ENCODE measurements around the gene PGA3. TPM values are rescaled to one million over a fixed set of nuclear protein-coding genes. Genes with fewer than 3 reads are reported as not detected.
"Not testable (repeated sequence)": the region's sequence is repeated elsewhere in the genome, so short reads cannot be mapped to it uniquely, and the experiment has no call there.

The PGA3 gene
- total RNA-seq, 2 experiments from 2014 or later = not detected

- Mint-ChIP-seq H3K27ac (no peak overlapping the region), H3K27me3 (peaks cover 13% of the 10 kb centered on the region), H3K4me3 (no peak overlapping the region), H3K4me1 (no peaks in the 10 kb centered on the region), H3K36me3 (ENCODE audit: low read depth) (no peaks in the 10 kb centered on the region), H3K9me3 (no peaks in the 10 kb centered on the region)
- CTCF ChIA-PET = no interaction called here
- POLR2A ChIA-PET = no interaction called here
- no peak for DNase-seq
Measured at GRCh38 chr11:61198948-61199523, 4.3 kb upstream of the PGA3 start.

GRCh38 chr11:61201476-61201875 is 1.8 kb upstream of the PGA3 start:
- DNase-seq = no peak
- ChIA-PET POLR2A (no interaction called here), CTCF (interaction anchor here (0.6 to 0.7 kb wide), 2 partner anchors 68 to 315 kb away, joined by 3 read pairs; no protein-coding TSS in a partner anchor)
- Mint-ChIP-seq H3K36me3 (ENCODE audit: low read depth) (no peaks in the 10 kb centered on the region), H3K4me3 (no peak overlapping the region), H3K9me3 (no peaks in the 10 kb centered on the region), H3K27me3 (peaks cover 19% of the 10 kb centered on the region), H3K4me1 (no peaks in the 10 kb centered on the region), H3K27ac (no peak overlapping the region)

- CTCF ChIA-PET; H3K9me3 Mint-ChIP-seq; H3K4me1 Mint-ChIP-seq; H3K27ac Mint-ChIP-seq; POLR2A ChIA-PET; H3K36me3 Mint-ChIP-seq (ENCODE audit: low read depth); DNase-seq; H3K4me3 Mint-ChIP-seq: not testable (repeated sequence)
- H3K27me3 Mint-ChIP-seq = peaks cover 19% of the 10 kb centered on the region
Measured at GRCh38 chr11:61203873-61204272, 558 bp downstream of the PGA3 start.

GRCh38 chr11:61204502-61205059 is 1.3 kb downstream of the PGA3 start:
- H3K27ac Mint-ChIP-seq; H3K36me3 Mint-ChIP-seq (ENCODE audit: low read depth); POLR2A ChIA-PET; DNase-seq; H3K4me3 Mint-ChIP-seq; H3K9me3 Mint-ChIP-seq; CTCF ChIA-PET; H3K4me1 Mint-ChIP-seq: not testable (repeated sequence)
- peaks cover 19% of the 10 kb centered on the region for H3K27me3 Mint-ChIP-seq

- H3K36me3 Mint-ChIP-seq (ENCODE audit: low read depth); H3K4me1 Mint-ChIP-seq; H3K27ac Mint-ChIP-seq; DNase-seq; CTCF ChIA-PET; H3K4me3 Mint-ChIP-seq; POLR2A ChIA-PET; H3K9me3 Mint-ChIP-seq: not testable (repeated sequence)
- peaks cover 13% of the 10 kb centered on the region for H3K27me3 Mint-ChIP-seq
Measured at GRCh38 chr11:61207636-61208310, 4.5 kb downstream of the PGA3 start.

- H3K36me3 Mint-ChIP-seq (ENCODE audit: low read depth); H3K27ac Mint-ChIP-seq; CTCF ChIA-PET; POLR2A ChIA-PET; H3K9me3 Mint-ChIP-seq; H3K4me3 Mint-ChIP-seq; DNase-seq; H3K27me3 Mint-ChIP-seq; H3K4me1 Mint-ChIP-seq: not testable (repeated sequence)
Measured at GRCh38 chr11:61210629-61211028, 7.3 kb downstream of the PGA3 start.

- H3K4me3 Mint-ChIP-seq; H3K9me3 Mint-ChIP-seq; H3K4me1 Mint-ChIP-seq; H3K36me3 Mint-ChIP-seq (ENCODE audit: low read depth); DNase-seq; POLR2A ChIA-PET; CTCF ChIA-PET; H3K27ac Mint-ChIP-seq; H3K27me3 Mint-ChIP-seq: not testable (repeated sequence)
Measured at GRCh38 chr11:61211327-61211952, 8.1 kb downstream of the PGA3 start.

GRCh38 chr11:61212202-61212601 is 8.9 kb downstream of the PGA3 start:
- H3K27me3 Mint-ChIP-seq; CTCF ChIA-PET; H3K36me3 Mint-ChIP-seq (ENCODE audit: low read depth); H3K4me3 Mint-ChIP-seq; DNase-seq; H3K27ac Mint-ChIP-seq; POLR2A ChIA-PET; H3K4me1 Mint-ChIP-seq; H3K9me3 Mint-ChIP-seq: not testable (repeated sequence)

- H3K27me3 Mint-ChIP-seq; CTCF ChIA-PET; H3K36me3 Mint-ChIP-seq (ENCODE audit: low read depth); DNase-seq; H3K4me3 Mint-ChIP-seq; H3K4me1 Mint-ChIP-seq; H3K27ac Mint-ChIP-seq; H3K9me3 Mint-ChIP-seq; POLR2A ChIA-PET: not testable (repeated sequence)
Measured at GRCh38 chr11:61213711-61214324, 10.5 kb downstream of the PGA3 start.

- H3K9me3 Mint-ChIP-seq; DNase-seq; H3K4me1 Mint-ChIP-seq; H3K27me3 Mint-ChIP-seq; H3K36me3 Mint-ChIP-seq (ENCODE audit: low read depth); CTCF ChIA-PET; H3K4me3 Mint-ChIP-seq; POLR2A ChIA-PET; H3K27ac Mint-ChIP-seq: not testable (repeated sequence)
Measured at GRCh38 chr11:61218306-61218705, 15.0 kb downstream of the PGA3 start.

- H3K27ac Mint-ChIP-seq; H3K27me3 Mint-ChIP-seq; DNase-seq; H3K36me3 Mint-ChIP-seq (ENCODE audit: low read depth); CTCF ChIA-PET; H3K4me1 Mint-ChIP-seq; H3K9me3 Mint-ChIP-seq; POLR2A ChIA-PET; H3K4me3 Mint-ChIP-seq: not testable (repeated sequence)
Measured at GRCh38 chr11:61219016-61219415, 15.7 kb downstream of the PGA3 start.

- DNase-seq; H3K27ac Mint-ChIP-seq; H3K9me3 Mint-ChIP-seq; CTCF ChIA-PET; H3K4me3 Mint-ChIP-seq; H3K27me3 Mint-ChIP-seq; H3K36me3 Mint-ChIP-seq (ENCODE audit: low read depth); H3K4me1 Mint-ChIP-seq; POLR2A ChIA-PET: not testable (repeated sequence)
Measured at GRCh38 chr11:61222047-61222446, 18.7 kb downstream of the PGA3 start, which contains the start of gene PGA4. Gene PGA4, plus strand, starts transcription at chr11:61222347. Its CDS starts 54 bp downstream, at chr11:61222401.

- H3K27ac Mint-ChIP-seq; H3K4me1 Mint-ChIP-seq; H3K27me3 Mint-ChIP-seq; POLR2A ChIA-PET; H3K36me3 Mint-ChIP-seq (ENCODE audit: low read depth); CTCF ChIA-PET; DNase-seq; H3K4me3 Mint-ChIP-seq; H3K9me3 Mint-ChIP-seq: not testable (repeated sequence)
Measured at GRCh38 chr11:61222692-61223091, 19.4 kb downstream of the PGA3 start.
